ENCODE results near the gene WTIP. TPM values are rescaled to one million over a fixed set of nuclear protein-coding genes. Genes with fewer than 3 reads are reported as not detected.

WTIP gene
- total RNA-seq, 1 experiment from 2014 or later, result 73.6 TPM

GRCh38 chr19:34436716-34437115 is 44.8 kb upstream of the WTIP start:
- no peak for TF ChIP-seq CTCF (IDR thresholded peaks at IDR 0.05)
- H3K4me1 ChIP-seq (ENCODE audit: control insufficient read depth, insufficient read depth, low read length), result peaks cover 1% of the 10 kb centered on the region
- in situ Hi-C loops (cut with HindIII; ENCODE audit: low pct_unique_long_range_greater_than_20kb, low sequenced_read_pairs), result no loop called here
- ChIA-PET POLR2A (no interaction called here), CTCF (no interaction called here)
- BruUV-seq (replicated peaks), result no TSS peak
- intact Hi-C loops (cut with micrococcal nuclease; ENCODE audit: unreplicated experiment), result no loop called here
- peaks cover 47% of the 10 kb centered on the region for H3K36me3 ChIP-seq (ENCODE audit: control insufficient read depth, insufficient read depth, low read length)
- H3K27ac ChIP-seq (ENCODE audit: low read length), result no peak overlapping the region
- DNase-seq (ENCODE audit: low read depth, low spot score) (no peak), ATAC-seq (no peak)
- H3K9me3 ChIP-seq (ENCODE audit: control insufficient read depth, insufficient read depth, low read depth, low read length), result no peaks in the 10 kb centered on the region
- no peak overlapping the region for H3K4me3 ChIP-seq (ENCODE audit: low read depth in 2 of 2, low read length in 2 of 2)
- H3K27me3 ChIP-seq (ENCODE audit: control insufficient read depth, insufficient read depth, low read length), result no peaks in the 10 kb centered on the region

- H3K27ac ChIP-seq (ENCODE audit: low read length), result no peak overlapping the region
- intact Hi-C loops (cut with micrococcal nuclease; ENCODE audit: unreplicated experiment) (no loop called here), in situ Hi-C loops (cut with HindIII; ENCODE audit: low pct_unique_long_range_greater_than_20kb, low sequenced_read_pairs) (no loop called here)
- no peaks in the 10 kb centered on the region for H3K27me3 ChIP-seq (ENCODE audit: control insufficient read depth, insufficient read depth, low read length)
- ChIA-PET POLR2A (interaction anchor here (0.7 kb wide), 1 partner anchor 1543 kb away, joined by 11 read pairs; no protein-coding TSS in a partner anchor), CTCF (no interaction called here)
- peaks cover 49% of the 10 kb centered on the region for H3K36me3 ChIP-seq (ENCODE audit: control insufficient read depth, insufficient read depth, low read length)
- no TSS peak for BruUV-seq (replicated peaks)
- no peaks in the 10 kb centered on the region for H3K4me1 ChIP-seq (ENCODE audit: control insufficient read depth, insufficient read depth, low read length)
- no peak for ATAC-seq
- no peak overlapping the region for H3K4me3 ChIP-seq (ENCODE audit: low read depth in 2 of 2, low read length in 2 of 2)
- no peaks in the 10 kb centered on the region for H3K9me3 ChIP-seq (ENCODE audit: control insufficient read depth, insufficient read depth, low read depth, low read length)
- DNase-seq (ENCODE audit: low read depth, low spot score), result no peak
- TF ChIP-seq TCF7L2 (IDR thresholded peaks at IDR 0.05; ENCODE audit: low read depth, low read length) (no peak), SIN3A (IDR thresholded peaks at IDR 0.05; ENCODE audit: borderline replicate concordance, insufficient read depth, low read depth, low read length) (no peak), CTCF (IDR thresholded peaks at IDR 0.05) (no peak), REST (IDR thresholded peaks at IDR 0.05; ENCODE audit: insufficient read depth in 1 of 2, low read depth in 2 of 2, low read length in 1 of 2) (no peak), POLR2AphosphoS5 (IDR thresholded peaks at IDR 0.05; ENCODE audit: low read depth, low read length) (no peak)
Measured at GRCh38 chr19:34448191-34448590, 33.4 kb upstream of the WTIP start.

GRCh38 chr19:34452723-34453122 is 28.8 kb upstream of the WTIP start:
- Histone ChIP-seq H3K27me3 (ENCODE audit: control insufficient read depth, insufficient read depth, low read length) (no peaks in the 10 kb centered on the region), H3K9me3 (ENCODE audit: control insufficient read depth, insufficient read depth, low read depth, low read length) (no peaks in the 10 kb centered on the region), H3K4me1 (ENCODE audit: control insufficient read depth, insufficient read depth, low read length) (no peaks in the 10 kb centered on the region), H3K27ac (ENCODE audit: low read length) (no peak overlapping the region), H3K4me3 (ENCODE audit: low read depth in 2 of 2, low read length in 2 of 2) (no peak overlapping the region), H3K36me3 (ENCODE audit: control insufficient read depth, insufficient read depth, low read length) (peaks cover 50% of the 10 kb centered on the region)
- CTCF ChIA-PET, result no interaction called here
- no TSS peak for BruUV-seq (replicated peaks)
- POLR2A ChIA-PET, result no interaction called here
- intact Hi-C loops (cut with micrococcal nuclease; ENCODE audit: unreplicated experiment), result no loop called here
- no peak for ATAC-seq
- DNase-seq (ENCODE audit: low read depth, low spot score), result no peak
- TF ChIP-seq REST (IDR thresholded peaks at IDR 0.05; ENCODE audit: insufficient read depth in 1 of 2, low read depth in 2 of 2, low read length in 1 of 2) (no peak), SIN3A (IDR thresholded peaks at IDR 0.05; ENCODE audit: borderline replicate concordance, insufficient read depth, low read depth, low read length) (no peak), CTCF (IDR thresholded peaks at IDR 0.05) (no peak), TCF7L2 (IDR thresholded peaks at IDR 0.05; ENCODE audit: low read depth, low read length) (no peak), POLR2AphosphoS5 (IDR thresholded peaks at IDR 0.05; ENCODE audit: low read depth, low read length) (no peak)
- in situ Hi-C loops (cut with HindIII; ENCODE audit: low pct_unique_long_range_greater_than_20kb, low sequenced_read_pairs), result no loop called here
